ENCODE data around the gene GRM7. TPM values are rescaled to one million over a fixed set of nuclear protein-coding genes. Genes with fewer than 3 reads are reported as not detected.

GRM7 gene
- total and polyA plus RNA-seq, 9 of the 15 experiments (the other 6 are each of a cell fraction or from before 2014, with no cell fraction given) = not detected

GRCh38 chr3:7589526-7589925 is 728.6 kb downstream of the GRM7 start (continued):
- no peak for TF ChIP-seq STAT5A (IDR thresholded peaks at IDR 0.05; ENCODE audit: borderline replicate concordance, low read length)

GRCh38 chr3:7602297-7602696 is 741.4 kb downstream of the GRM7 start:
- Histone ChIP-seq H2AFZ (ENCODE audit: low read depth, low read length) (no peak overlapping the region), H3K4me2 (ENCODE audit: insufficient read depth, low read length) (no peak overlapping the region), H3K36me3 (ENCODE audit: control insufficient read depth, insufficient read depth, low read length) (no peaks in the 10 kb centered on the region), H3K9ac (ENCODE audit: insufficient read depth in 1 of 2, low read depth in 2 of 2, low read length in 2 of 2) (no peak overlapping the region), H3K9me1 (ENCODE audit: control insufficient read depth, insufficient read depth, low read length) (no peaks in the 10 kb centered on the region), H4K20me1 (replicated peaks; ENCODE audit: control insufficient read depth, insufficient read depth, low read length) (no peaks in the 10 kb centered on the region), H3K27ac (ENCODE audit: extremely low read depth, low read depth, low read length) (no peak overlapping the region), H3K79me2 (ENCODE audit: control insufficient read depth, insufficient read depth, low read length) (no peaks in the 10 kb centered on the region), H3K4me1 (replicated peaks in 1 of 2; ENCODE audit: control insufficient read depth in 2 of 2, insufficient read depth in 2 of 2, low read length in 2 of 2) (no peaks in the 10 kb centered on the region), H3K27me3 (ENCODE audit: control insufficient read depth in 2 of 2, insufficient read depth in 2 of 2, low read length in 2 of 2) (no peaks in the 10 kb centered on the region), H3K9me3 (replicated peaks; ENCODE audit: control insufficient read depth, insufficient read depth, low read depth, low read length) (no peaks in the 10 kb centered on the region; the same call in 1 of the 2 replicates), H3K4me3 (no peak overlapping the region)
- in situ Hi-C loops (cut with MboI) (no loop called here), intact Hi-C loops (cut with micrococcal nuclease) (no loop called here)
- DNase-seq (ENCODE audit: extremely low read depth in 1 of 4, low spot score in 3 of 4) (no peak), ATAC-seq (no peak), FAIRE-seq (no peak)
- no TSS peak for BruUV-seq (replicated peaks)
- CTCF ChIA-PET (ENCODE audit: low intra/inter-chr PET ratio) = no interaction called here
- 0% methylated on average over 2 of the region's 2 CpGs for WGBS (ENCODE audit: insufficient coverage, low coverage, missing lambda C conversion rate)
- TF ChIP-seq NBN (IDR thresholded peaks at IDR 0.05; ENCODE audit: low read depth) (no peak), FOXK1 (CRISPR knock-in tag; IDR thresholded peaks at IDR 0.05; ENCODE audit: borderline replicate concordance) (no peak), PHB (CRISPR knock-in tag; IDR thresholded peaks at IDR 0.05) (no peak), SETDB1 (IDR thresholded peaks at IDR 0.05; ENCODE audit: low read length) (no peak), HCFC1 (IDR thresholded peaks at IDR 0.05; ENCODE audit: low read depth, low read length) (no peak), DEAF1 (CRISPR knock-in tag; IDR thresholded peaks at IDR 0.05) (no peak), HDAC8 (tag; IDR thresholded peaks at IDR 0.05) (no peak), COPS2 (conservative IDR thresholded peaks at IDR 0.05) (no peak), E2F4 (CRISPR knock-in tag; IDR thresholded peaks at IDR 0.05; ENCODE audit: low read depth) (no peak)
- POLR2A ChIA-PET = interaction anchor here (0.6 kb wide), 1 partner anchor 1621 kb away, joined by 3 read pairs; no protein-coding TSS in a partner anchor

Data from K562 (cell line).